Colon (tissue), 2 donors: Measurements from ENCODE around the gene CXCL3.
A peak's percentile ranks its signal among the peaks of the same experiment; 100 is the strongest.

Experiments
- FAIRE-seq: peaks from 2 replicates; lab custom pipeline; 2012; peaks lifted over from hg19 to GRCh38; lab: Jason Lieb, UNC
- donor health status: control.
- donor health status: control.

CXCL3 gene

GRCh38 chr4:74055096-74055495, 16.6 kb upstream of the CXCL3 start:
- no peak for FAIRE-seq

GRCh38 chr4:74054483-74055047, 16.1 kb upstream of the CXCL3 start:
- no peak for FAIRE-seq

GRCh38 chr4:74047152-74047551, 8.7 kb upstream of the CXCL3 start:
- FAIRE-seq = no peak

- FAIRE-seq = no peak
Measured at GRCh38 chr4:74045772-74046171, 7.3 kb upstream of the CXCL3 start.

- FAIRE-seq = no peak
Measured at GRCh38 chr4:74045247-74045646, 6.8 kb upstream of the CXCL3 start.

GRCh38 chr4:74044677-74045076, 6.2 kb upstream of the CXCL3 start:
- no peak for FAIRE-seq

- no peak for FAIRE-seq
Measured at GRCh38 chr4:74042681-74043080, 4.2 kb upstream of the CXCL3 start.

GRCh38 chr4:74041418-74041817, 2.9 kb upstream of the CXCL3 start:
- no peak for FAIRE-seq

GRCh38 chr4:74039315-74039763, 850 bp upstream of the CXCL3 start:
- no peak for FAIRE-seq

GRCh38 chr4:74038086-74038424, 434 bp downstream of the CXCL3 start:
- FAIRE-seq = no peak

- no peak for FAIRE-seq
Measured at GRCh38 chr4:74037076-74037955, 1.2 kb downstream of the CXCL3 start.

GRCh38 chr4:74033739-74034138, 4.8 kb downstream of the CXCL3 start:
- FAIRE-seq = no peak

- FAIRE-seq = peak; percentile 51
Measured at GRCh38 chr4:74032064-74032463, 6.4 kb downstream of the CXCL3 start.

GRCh38 chr4:74031576-74031975, 6.9 kb downstream of the CXCL3 start:
- no peak for FAIRE-seq

- FAIRE-seq = peak; percentile 70
Measured at GRCh38 chr4:74030285-74030684, 8.2 kb downstream of the CXCL3 start.

- no peak for FAIRE-seq
Measured at GRCh38 chr4:74028504-74028903, 10.0 kb downstream of the CXCL3 start.

GRCh38 chr4:74023709-74024108, 14.8 kb downstream of the CXCL3 start:
- FAIRE-seq = no peak

- FAIRE-seq = no peak
Measured at GRCh38 chr4:74021601-74022000, 16.9 kb downstream of the CXCL3 start.

GRCh38 chr4:74018771-74019170, 19.7 kb downstream of the CXCL3 start:
- no peak for FAIRE-seq

- FAIRE-seq = no peak
Measured at GRCh38 chr4:74018116-74018515, 20.4 kb downstream of the CXCL3 start.

- no peak for FAIRE-seq
Measured at GRCh38 chr4:74016068-74016467, 22.4 kb downstream of the CXCL3 start.

GRCh38 chr4:74015126-74015780, 23.2 kb downstream of the CXCL3 start:
- FAIRE-seq = no peak

GRCh38 chr4:74014332-74014731, 24.2 kb downstream of the CXCL3 start:
- no peak for FAIRE-seq
